C4-2B (cell line): ENCODE results near the gene PDE6A.

ENCODE experiments used
- CTCF ChIP-seq: fragments of 450-650 bp; conservative IDR thresholded peaks from 2 replicates; pipeline ENCODE4 v1.5.1; 2017; ENCODE audit warnings: mild to moderate bottlenecking
- ZFX ChIP-seq: fragments of 450-650 bp; IDR thresholded peaks from 2 replicates; pipeline ENCODE4 v1.6.1; 2017

- TF ChIP-seq CTCF: no peak
- no peak for TF ChIP-seq ZFX
These were observed 8.4 kb downstream of the PDE6A start for GRCh38 chr5:149936044-149936699.
